GM12878 (cell line): Measurements from ENCODE around the gene PRR35. TPM values are rescaled to one million over a fixed set of nuclear protein-coding genes. Genes with fewer than 3 reads are reported as not detected.

Source experiments
- ATAC-seq: fragments of 200-7000 bp; cut with Tn5 transposase; 3 replicates; pipeline ENCODE4 v1.9.1; 2020; ENCODE audit warnings: mild to moderate bottlenecking, moderate library complexity
- BruUV-seq: library from RNA; stranded (reverse); fragments of 400-500 nt; replicated peaks from 2 replicates; lab custom pipeline; 2021; lab: Mats Ljungman, UMichigan
- CTCF ChIA-PET: fragments of 300-600 bp; sonication (Branson Sonifier 250); formaldehyde crosslinking; extraction: SDS; loops from one replicate; lab custom pipeline; 2021; ENCODE audit warnings: inconsistent platforms; lab: Yijun Ruan, JAX
- POLR2A ChIA-PET: fragments of 350-600 bp; formaldehyde crosslinking; extraction: SDS; loops from one replicate; lab custom pipeline; 2021; ENCODE audit warnings: inconsistent platforms; lab: Charles Lee
- RAD21 ChIA-PET: fragments of 300-600 bp; sonication (Branson Sonifier 250); formaldehyde crosslinking; loops from one replicate; lab custom pipeline; 2023; ENCODE audit warnings: antibody characterized with exemption; ENCODE audit not compliant: unreplicated experiment; lab: Charles Lee
- SMC1A ChIA-PET: fragments of 300-600 bp; sonication (Branson Sonifier 250); formaldehyde crosslinking; loops from one replicate; lab custom pipeline; 2023; ENCODE audit not compliant: unreplicated experiment, uncharacterized antibody; lab: Charles Lee
- DNase-seq: peaks from one replicate; pipeline ENCODE4 v3.0.0-alpha.2; 2011; ENCODE audit warnings: low read depth, low spot score
- FAIRE-seq: peaks from 3 replicates; lab custom pipeline; 2011; peaks lifted over from hg19 to GRCh38; lab: Jason Lieb, UNC
- H2AFZ ChIP-seq: 2 replicates; pipeline ENCODE4 v1.6.0; 2011; ENCODE audit warnings: low read depth, low read length, control low read depth; ENCODE audit not compliant: control insufficient read depth
- H3K27ac ChIP-seq: 2 replicates; pipeline ENCODE4 v1.5.1; 2011; ENCODE audit warnings: control low read depth; ENCODE audit not compliant: control insufficient read depth, insufficient read depth
- H3K27me3 ChIP-seq, 2 experiments: replicated peaks in 1 of 2; 2 replicates each; pipeline versions ENCODE4 v1.6.0 to v1.6.1; 2011; ENCODE audit warnings: low read length in 1 of 2; ENCODE audit not compliant: control insufficient read depth in 2 of 2, insufficient read depth in 2 of 2
- H3K36me3 ChIP-seq, 2 experiments: 2 replicates each; pipeline ENCODE4 v1.5.1; 2011; ENCODE audit warnings: low read length in 1 of 2; ENCODE audit not compliant: control insufficient read depth in 2 of 2, insufficient read depth in 2 of 2
- H3K4me1 ChIP-seq: 2 replicates; pipeline ENCODE4 v1.6.1; 2011; ENCODE audit warnings: mild to moderate bottlenecking, low read length, moderate library complexity, mixed read lengths; ENCODE audit not compliant: control insufficient read depth, insufficient read depth
- H3K4me2 ChIP-seq: 2 replicates; pipeline ENCODE4 v1.6.0; 2011; ENCODE audit warnings: control low read depth; ENCODE audit not compliant: control insufficient read depth, insufficient read depth
- H3K4me3 ChIP-seq: fragments of 200-600 bp; sonication (generic); 2 replicates; pipeline ENCODE4 v1.5.1; 2016
- H3K79me2 ChIP-seq: 2 replicates; pipeline ENCODE4 v1.6.0; 2011; ENCODE audit warnings: low read length; ENCODE audit not compliant: control insufficient read depth, insufficient read depth
- H3K9ac ChIP-seq: 2 replicates; pipeline ENCODE4 v1.8.0; 2011; ENCODE audit warnings: low read length, control low read depth, mixed read lengths; ENCODE audit not compliant: control insufficient read depth, insufficient read depth
- H3K9me3 ChIP-seq: replicated peaks from 3 replicates; pipeline ENCODE4 v1.5.1; 2011; ENCODE audit warnings: mild to moderate bottlenecking, low read length; ENCODE audit not compliant: control insufficient read depth, insufficient read depth
- H4K20me1 ChIP-seq: 2 replicates; pipeline ENCODE4 v1.6.0; 2011; ENCODE audit not compliant: control insufficient read depth, insufficient read depth
- ATF3 ChIP-seq: IDR thresholded peaks from 2 replicates; pipeline ENCODE4 v1.6.1; 2011; ENCODE audit warnings: low read depth, mild to moderate bottlenecking, low read length, moderate library complexity, borderline replicate concordance; ENCODE audit errors: extremely low read depth
- BACH1 ChIP-seq: fragments of 450-650 bp; IDR thresholded peaks from 2 replicates; pipeline ENCODE4 v1.6.1; 2017; ENCODE audit warnings: mild to moderate bottlenecking, borderline replicate concordance
- BCL3 ChIP-seq: IDR thresholded peaks from 2 replicates; pipeline ENCODE4 v1.6.1; 2011; ENCODE audit warnings: borderline replicate concordance, low read depth, mild to moderate bottlenecking, moderate library complexity, low read length; ENCODE audit not compliant: insufficient read depth, poor library complexity, severe bottlenecking
- BHLHE40 ChIP-seq, 2 experiments: fragments of 450-650 bp in 1 of 2; IDR thresholded peaks; 2 replicates each; pipeline ENCODE4 v1.6.1; 2011 to 2017; ENCODE audit warnings: low read depth in 2 of 2, borderline replicate concordance in 1 of 2, improper control_type of control experiment in 1 of 2, low read length in 1 of 2, mild to moderate bottlenecking in 1 of 2
- CHD1 ChIP-seq: IDR thresholded peaks from 2 replicates; pipeline ENCODE4 v1.6.1; 2012; ENCODE audit warnings: low read depth, low read length, improper control_type of control experiment
- CHD2 ChIP-seq: IDR thresholded peaks from 2 replicates; pipeline ENCODE4 v1.6.1; 2011; ENCODE audit warnings: low read depth, low read length, improper control_type of control experiment, borderline replicate concordance
- ELK1 ChIP-seq: IDR thresholded peaks from 2 replicates; pipeline ENCODE4 v1.6.1; 2012; ENCODE audit warnings: low read depth, low read length, improper control_type of control experiment
- EZH2 ChIP-seq: IDR thresholded peaks from 2 replicates; pipeline ENCODE4 v1.6.1; 2012; ENCODE audit warnings: low read depth, mild to moderate bottlenecking, control low read depth, inconsistent platforms, low read length, borderline replicate concordance; ENCODE audit not compliant: control insufficient read depth
- FOXK2 ChIP-seq: fragments of 450-650 bp; IDR thresholded peaks from 2 replicates; pipeline ENCODE4 v1.6.1; 2017; ENCODE audit warnings: mild to moderate bottlenecking, moderate library complexity
- IRF3 ChIP-seq: fragments of 450-650 bp; IDR thresholded peaks from 2 replicates; pipeline ENCODE4 v1.6.1; 2014; ENCODE audit warnings: mild to moderate bottlenecking
- IRF4 ChIP-seq: IDR thresholded peaks from 2 replicates; pipeline ENCODE4 v1.6.1; 2011; ENCODE audit warnings: low read depth, low read length
- LARP7 ChIP-seq: fragments of 450-650 bp; IDR thresholded peaks from 2 replicates; pipeline ENCODE4 v1.6.1; 2017; ENCODE audit warnings: mild to moderate bottlenecking
- NKRF ChIP-seq: fragments of 450-650 bp; conservative IDR thresholded peaks from 2 replicates; pipeline ENCODE4 v1.6.1; 2017; ENCODE audit warnings: mild to moderate bottlenecking, moderate library complexity
- PAX8 ChIP-seq: fragments of 450-650 bp; IDR thresholded peaks from 2 replicates; pipeline ENCODE4 v1.6.1; 2017; ENCODE audit warnings: mild to moderate bottlenecking, moderate library complexity
- RAD51 ChIP-seq: fragments of 450-650 bp; IDR thresholded peaks from 2 replicates; pipeline ENCODE4 v1.6.1; 2016; ENCODE audit warnings: moderate library complexity, mild to moderate bottlenecking, inconsistent platforms
- SMARCA5 ChIP-seq: fragments of 450-650 bp; IDR thresholded peaks from 2 replicates; pipeline ENCODE4 v1.6.1; 2017; ENCODE audit warnings: mild to moderate bottlenecking
- SP1 ChIP-seq: IDR thresholded peaks from one replicate; pipeline ENCODE4 v1.6.1; 2011; ENCODE audit warnings: low read depth, low read length
- TARDBP ChIP-seq: IDR thresholded peaks from 2 replicates; pipeline ENCODE4 v1.6.1; 2016; ENCODE audit warnings: borderline replicate concordance
- ZNF24 ChIP-seq: fragments of 450-650 bp; IDR thresholded peaks from 2 replicates; pipeline ENCODE4 v1.6.1; 2017; ENCODE audit warnings: antibody characterized with exemption, mild to moderate bottlenecking
- WGBS: methylation state at CpG from one replicate; pipeline ENCODE4 v1.1.6; 2016; ENCODE audit warnings: low lambda C conversion rate; ENCODE audit not compliant: insufficient replicate concordance, insufficient coverage; ENCODE audit errors: missing lambda C conversion rate; 5-methylcytosine and 5-hydroxymethylcytosine counted together
- in situ Hi-C: fragments of 300-500 bp; cut with MboI; formaldehyde crosslinking; loops from 9 replicates; pipeline ENCODE4 v1.14.3; 2018; ENCODE audit warnings: mixed read lengths
- intact Hi-C: fragments of 100-400 bp; cut with micrococcal nuclease; formaldehyde crosslinking; loops from one replicate; pipeline ENCODE4 v1.14.2; 2022; ENCODE audit not compliant: unreplicated experiment
- polyA plus RNA-seq, 11 experiments: library from polyadenylated mRNA; depleted of rRNA in 4 of 11; unstranded in 6 of 11; stranded (reverse) in 5 of 11; fragments of >200 nt; fragmentation: Nextera tagmentation in 4 of 11; fragmentation: Illumina TruSeq in 1 of 11; extraction: Ambion mirVana in 4 of 11; extraction: Trizol in 1 of 11; gene quantifications; 1 replicate in 1 of 11; 2 replicates in 10 of 11; pipeline versions ENCODE4 v1.2.1 to v1.2.3, GENCODE V29; 2011 to 2016; ENCODE audit warnings: inconsistent platforms in 2 of 11, missing spikeins in 2 of 11, low read depth in 1 of 11
- total RNA-seq, 4 experiments: library from RNA; depleted of rRNA in 3 of 4; stranded (reverse); fragments of >200 nt in 3 of 4; fragmentation: Illumina TruSeq in 1 of 4; extraction: Trizol in 1 of 4; gene quantifications; 2 replicates each; pipeline versions ENCODE4 v1.2.1 to v1.2.3, GENCODE V29; 2013 to 2021

PRR35 gene
- total and polyA plus RNA-seq, 10 of the 15 experiments (the other 5 are each of a cell fraction or from before 2014, with no cell fraction given): not detected

GRCh38 chr16:559021-559380 is 1.2 kb upstream of the PRR35 start:
- no peak overlapping the region for H3K4me2 ChIP-seq
- H3K9ac ChIP-seq: no peak overlapping the region
- TF ChIP-seq ELK1 (no peak), ATF3 (no peak), EZH2 (no peak), FOXK2 (no peak), TARDBP (no peak), CHD1 (no peak), ZNF24 (no peak), IRF3 (no peak), BHLHE40 (IDR thresholded peaks at IDR 0.05; ENCODE audit: borderline replicate concordance in 1 of 2, low read depth in 2 of 2, low read length in 1 of 2) (no peak), IRF4 (no peak), NKRF (no peak), CHD2 (no peak), SP1 (no peak), LARP7 (no peak), PAX8 (no peak), BCL3 (no peak), SMARCA5 (no peak), RAD51 (no peak), BACH1 (no peak)
- no peaks in the 10 kb centered on the region for H3K79me2 ChIP-seq
- POLR2A ChIA-PET: interaction anchor here (0.6 kb wide), 1 partner anchor 442 kb away, joined by 3 read pairs; no protein-coding TSS in a partner anchor
- peaks cover 4 to 9% of the 10 kb centered on the region in 2 experiments; a peak in 3 of 4 replicates for H3K27me3 ChIP-seq
- no peak for FAIRE-seq
- no TSS peak for BruUV-seq
- no peaks in the 10 kb centered on the region for H4K20me1 ChIP-seq
- H2AFZ ChIP-seq: no peak overlapping the region
- no peak for ATAC-seq
- RAD21 ChIA-PET: no interaction called here
- CTCF ChIA-PET: no interaction called here
- H3K9me3 ChIP-seq: no peaks in the 10 kb centered on the region
- H3K4me1 ChIP-seq: no peaks in the 10 kb centered on the region
- no peak for DNase-seq
- H3K4me3 ChIP-seq: no peak overlapping the region
- no peaks in the 10 kb centered on the region for H3K36me3 ChIP-seq
- intact Hi-C loops (no loop called here), in situ Hi-C loops (no loop called here)
- WGBS: 41% methylated on average over 12 of the region's 15 CpGs
- SMC1A ChIA-PET: no interaction called here
- no peak overlapping the region for H3K27ac ChIP-seq
